GM13977 (cell line): Measurements from ENCODE around the gene ARHGAP6.

ENCODE experiments used
- DNase-seq: peaks from one replicate; pipeline ENCODE4 v3.0.0; 2012; ENCODE audit warnings: low spot score
- CTCF ChIP-seq: IDR thresholded peaks from 2 replicates; pipeline ENCODE4 v1.5.1; 2012; ENCODE audit warnings: mild to moderate bottlenecking, control low read depth; ENCODE audit not compliant: insufficient read depth; ENCODE audit errors: extremely low read depth, missing control alignments
- in situ Hi-C: fragments of 300-500 bp; cut with MboI; formaldehyde crosslinking; loops from one replicate; pipeline ENCODE4 v1.12.0; 2022; ENCODE audit warnings: low sequenced_read_pairs, low pct_unique_long_range_greater_than_20kb, mixed read lengths, inconsistent platforms; ENCODE audit not compliant: unreplicated experiment

ARHGAP6 gene

GRCh38 chrX:11214346-11215190 is 451.2 kb downstream of the ARHGAP6 start:
- DNase-seq: no peak
- in situ Hi-C loops: no loop called here
- no peak for TF ChIP-seq CTCF

- TF ChIP-seq CTCF: no peak
- in situ Hi-C loops: no loop called here
- no peak for DNase-seq
These were observed 453.0 kb downstream of the ARHGAP6 start for GRCh38 chrX:11212741-11213140.

- no peak for TF ChIP-seq CTCF
- no peak for DNase-seq
- in situ Hi-C loops: no loop called here
These were observed 455.3 kb downstream of the ARHGAP6 start for GRCh38 chrX:11210415-11210801.

GRCh38 chrX:11209798-11210414 is 455.8 kb downstream of the ARHGAP6 start:
- in situ Hi-C loops: no loop called here
- TF ChIP-seq CTCF: no peak
- no peak for DNase-seq

GRCh38 chrX:11206716-11207115 is 459.0 kb downstream of the ARHGAP6 start:
- no peak for TF ChIP-seq CTCF
- in situ Hi-C loops: no loop called here
- no peak for DNase-seq

- in situ Hi-C loops: no loop called here
- no peak for DNase-seq
- TF ChIP-seq CTCF: no peak
These were observed 459.9 kb downstream of the ARHGAP6 start for GRCh38 chrX:11205796-11206195.
